ENCODE measurements around the gene FMNL1. TPM values are rescaled to one million over a fixed set of nuclear protein-coding genes. Genes with fewer than 3 reads are reported as not detected.
A peak's percentile ranks its signal among the peaks of the same experiment; 100 is the strongest.

The FMNL1 gene
- total RNA-seq, 1 donor from 2014 or later: 351 TPM

GRCh38 chr17:45288825-45289224 is 67.1 kb downstream of the FMNL1 start:
- H3K9me3 Mint-ChIP-seq: no peaks in the 10 kb centered on the region
- no peak overlapping the region for H3K4me3 Mint-ChIP-seq
- TF ChIP-seq CTCF (IDR thresholded peaks at IDR 0.05): no peak
- no peak for DNase-seq
- peaks cover 80% of the 10 kb centered on the region for H3K36me3 Mint-ChIP-seq (ENCODE audit: low read depth)
- ATAC-seq (ENCODE audit: low read depth): no peak
- H3K27me3 Mint-ChIP-seq: no peaks in the 10 kb centered on the region
- intact Hi-C loops (cut with micrococcal nuclease): no loop called here
- POLR2A ChIA-PET: interaction anchor here (0.7 to 15.1 kb wide), 3 partner anchors 18 to 108 kb away, joined by 3 to 291 read pairs (median 14); partner anchors contain the start of gene MAP3K14
- CTCF ChIA-PET: interaction anchor here (3.2 kb wide), 1 partner anchor 12 kb away, joined by 20 read pairs; no protein-coding TSS in a partner anchor
- H3K27ac Mint-ChIP-seq: no peak overlapping the region
- peaks cover 42% of the 10 kb centered on the region for H3K4me1 Mint-ChIP-seq

- POLR2A ChIA-PET: interaction anchor here (0.6 to 15.1 kb wide), 3 partner anchors 18 to 124 kb away, joined by 8 to 291 read pairs (median 14); partner anchors contain the start of gene MAP3K14
- CTCF ChIA-PET: interaction anchor here (3.2 to 6.6 kb wide), 2 partner anchors 12 to 13 kb away, joined by 20 to 30 read pairs; no protein-coding TSS in a partner anchor
These were observed 67.9 kb downstream of the FMNL1 start for GRCh38 chr17:45289301-45290268.

GRCh38 chr17:45290269-45290765 is 68.6 kb downstream of the FMNL1 start:
- TF ChIP-seq CTCF (IDR thresholded peaks at IDR 0.05): no peak
- intact Hi-C loops (cut with micrococcal nuclease): no loop called here
- Mint-ChIP-seq H3K27me3 (no peaks in the 10 kb centered on the region), H3K4me1 (peaks cover 54% of the 10 kb centered on the region), H3K27ac (peak overlapping the region; percentile 85), H3K4me3 (no peak overlapping the region), H3K36me3 (ENCODE audit: low read depth) (peaks cover 74% of the 10 kb centered on the region), H3K9me3 (no peaks in the 10 kb centered on the region)
- ATAC-seq (ENCODE audit: low read depth) (no peak), DNase-seq (no peak)
- ChIA-PET CTCF (interaction anchor here (6.6 kb wide), 1 partner anchor 14 kb away, joined by 30 read pairs; no protein-coding TSS in a partner anchor), POLR2A (interaction anchor here (15.1 kb wide), 1 partner anchor 24 kb away, joined by 291 read pairs; the partner anchor contains the start of gene MAP3K14)

More at GRCh38 chr17:45289301-45290268, 67.9 kb downstream of the FMNL1 start:
- no peak for TF ChIP-seq CTCF (IDR thresholded peaks at IDR 0.05)
- Mint-ChIP-seq H3K4me1 (peaks cover 46% of the 10 kb centered on the region), H3K4me3 (no peak overlapping the region), H3K27ac (peak overlapping the region; percentile 85), H3K36me3 (ENCODE audit: low read depth) (peaks cover 78% of the 10 kb centered on the region), H3K27me3 (no peaks in the 10 kb centered on the region), H3K9me3 (no peaks in the 10 kb centered on the region)
- DNase-seq (no peak), ATAC-seq (ENCODE audit: low read depth) (no peak)
- intact Hi-C loops (cut with micrococcal nuclease): no loop called here

GRCh38 chr17:45291171-45291805 is 69.6 kb downstream of the FMNL1 start:
- intact Hi-C loops (cut with micrococcal nuclease): no loop called here
- CTCF ChIA-PET: interaction anchor here (1.0 to 6.6 kb wide), 4 partner anchors 15 to 96 kb away, joined by 3 to 30 read pairs (median 10); no protein-coding TSS in a partner anchor

More at GRCh38 chr17:45291171-45291805, 69.6 kb downstream of the FMNL1 start:
- peak overlapping the region; percentile 21 for H3K4me3 Mint-ChIP-seq
- no peaks in the 10 kb centered on the region for H3K9me3 Mint-ChIP-seq
- no peaks in the 10 kb centered on the region for H3K27me3 Mint-ChIP-seq
- POLR2A ChIA-PET: interaction anchor here (0.6 to 15.1 kb wide), 6 partner anchors 9 to 84 kb away, joined by 3 to 291 read pairs (median 4); partner anchors contain the start of gene MAP3K14
- H3K36me3 Mint-ChIP-seq (ENCODE audit: low read depth): peaks cover 70% of the 10 kb centered on the region
- H3K27ac Mint-ChIP-seq: peak overlapping the region; percentile 85
- peaks cover 63% of the 10 kb centered on the region for H3K4me1 Mint-ChIP-seq
- no peak for ATAC-seq (ENCODE audit: low read depth)
- TF ChIP-seq CTCF (IDR thresholded peaks at IDR 0.05): no peak
- no peak for DNase-seq
